Kidney (tissue), 14 donors: ENCODE results near the gene NRG3. TPM values are rescaled to one million over a fixed set of nuclear protein-coding genes. Genes with fewer than 3 reads are reported as not detected.

Experiments
- DNase-seq, 5 donors: peaks; one replicate each; pipeline ENCODE4 v3.0.0-alpha.2; 2013 to 2020
- FAIRE-seq: peaks from 2 replicates; lab custom pipeline; 2012; peaks lifted over from hg19 to GRCh38; lab: Jason Lieb, UNC
- H3K27ac ChIP-seq, 2 donors: one replicate each; pipeline ENCODE4 v1.7.0; 2013; ENCODE audit warnings: low read depth in 2 of 2, low read length in 2 of 2, inconsistent platforms in 1 of 2
- H3K27me3 ChIP-seq: one replicate; pipeline ENCODE4 v1.7.1; 2013; ENCODE audit warnings: low read length, inconsistent platforms; ENCODE audit not compliant: control insufficient read depth, insufficient read depth
- H3K36me3 ChIP-seq, 3 donors: one replicate each; pipeline versions ENCODE4 v1.7.0 to v1.7.1; 2013; ENCODE audit warnings: low read length in 3 of 3, control low read depth in 1 of 3, inconsistent platforms in 1 of 3; ENCODE audit not compliant: insufficient read depth in 3 of 3, control insufficient read depth in 2 of 3
- H3K4me1 ChIP-seq, 3 donors: one replicate each; pipeline versions ENCODE4 v1.7.0 to v1.7.1; 2013; ENCODE audit warnings: low read length in 3 of 3, inconsistent platforms in 1 of 3, low read depth in 1 of 3; ENCODE audit not compliant: control insufficient read depth in 2 of 3, insufficient read depth in 2 of 3
- H3K4me3 ChIP-seq, 3 donors: one replicate each; pipeline versions ENCODE4 v1.7.0 to v1.8.1; 2013; ENCODE audit warnings: low read length in 3 of 3, control low read depth in 1 of 3, inconsistent platforms in 1 of 3
- H3K9ac ChIP-seq, 3 donors: one replicate each; pipeline versions ENCODE4 v1.7.0 to v1.7.1; 2013; ENCODE audit warnings: low read length in 3 of 3, control low read depth in 1 of 3, inconsistent platforms in 1 of 3
- H3K9me3 ChIP-seq, 3 donors: one replicate each; pipeline versions ENCODE4 v1.7.0 to v1.7.1; 2013; ENCODE audit warnings: low read length in 3 of 3, control low read depth in 1 of 3, inconsistent platforms in 1 of 3; ENCODE audit not compliant: control insufficient read depth in 2 of 3, insufficient read depth in 1 of 3
- intact Hi-C: fragments of 100-400 bp; cut with DNase I; formaldehyde crosslinking; loops from one replicate; pipeline ENCODE4 v1.11.1; 2022
- polyA plus RNA-seq: library from polyadenylated mRNA; stranded (reverse); fragments of 350-450 nt; fragmentation: Illumina TruSeq; extraction: RNeasy Lipid Tissue Mini Kit (QIAGEN cat#74804); gene quantifications from one replicate; pipeline ENCODE4 v1.2.3, GENCODE V29; 2014; ENCODE audit warnings: low read depth, low replicate concordance; ENCODE audit not compliant: insufficient read depth
- total RNA-seq: library from RNA; stranded (reverse); fragmentation: NEBNext Ultra II Directional; extraction: Animal tissue kit (Norgen Biotek cat#: 25700); gene quantifications from one replicate; pipeline ENCODE4 v1.2.1, GENCODE V29; 2021
- TF ChIP-seq, protein P1 (sequence below): IDR thresholded peaks from 3 replicates; pipeline ENCODE4 v1.5.1; 2012; ENCODE audit warnings: mild to moderate bottlenecking, moderate library complexity, borderline replicate concordance; ENCODE audit not compliant: insufficient read depth; ENCODE audit errors: extremely low read depth
- donor health status: control.
- donor health status: control.
- donor health status: control.
- donor health status: control.
- donor health status: control.
- donor health status: DM: yes; HTN: yes; CAD: no.
- donor health status: Normal renal cell carcinoma (clear cell type).

The NRG3 gene
- total and polyA plus RNA-seq, 2 donors from 2014 or later: 0.62 to 5.4 TPM

DNA sequence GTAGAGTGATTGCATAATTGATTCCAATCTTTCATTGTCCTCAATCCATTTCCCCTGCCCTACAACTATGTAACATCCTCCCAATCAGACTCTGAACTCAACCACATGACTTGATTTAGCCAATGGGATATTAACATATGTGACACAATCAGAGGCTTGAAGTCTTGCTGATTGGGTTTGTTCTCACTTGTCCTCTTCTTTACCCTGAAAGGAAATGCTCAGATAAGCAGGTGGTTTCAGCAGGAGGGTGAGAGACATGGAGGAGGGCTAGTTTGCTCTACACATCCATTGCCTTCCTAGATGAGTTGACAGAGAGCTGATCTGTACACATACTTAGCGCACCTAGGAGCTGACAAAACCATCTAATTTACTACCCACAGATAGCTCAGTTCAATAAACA lies 669.4 kb downstream of the NRG3 start:
- no peak overlapping the region for H3K9ac ChIP-seq
- H3K4me1 ChIP-seq: no peaks in the 10 kb centered on the region
- no peak overlapping the region for H3K27ac ChIP-seq
- intact Hi-C loops: no loop called here
- FAIRE-seq (no peak), DNase-seq (no peak)
- H3K4me3 ChIP-seq: no peak overlapping the region
- no peaks in the 10 kb centered on the region for H3K9me3 ChIP-seq
- no peaks in the 10 kb centered on the region for H3K27me3 ChIP-seq
- H3K36me3 ChIP-seq: no peaks in the 10 kb centered on the region
- TF ChIP-seq, protein P1, sequence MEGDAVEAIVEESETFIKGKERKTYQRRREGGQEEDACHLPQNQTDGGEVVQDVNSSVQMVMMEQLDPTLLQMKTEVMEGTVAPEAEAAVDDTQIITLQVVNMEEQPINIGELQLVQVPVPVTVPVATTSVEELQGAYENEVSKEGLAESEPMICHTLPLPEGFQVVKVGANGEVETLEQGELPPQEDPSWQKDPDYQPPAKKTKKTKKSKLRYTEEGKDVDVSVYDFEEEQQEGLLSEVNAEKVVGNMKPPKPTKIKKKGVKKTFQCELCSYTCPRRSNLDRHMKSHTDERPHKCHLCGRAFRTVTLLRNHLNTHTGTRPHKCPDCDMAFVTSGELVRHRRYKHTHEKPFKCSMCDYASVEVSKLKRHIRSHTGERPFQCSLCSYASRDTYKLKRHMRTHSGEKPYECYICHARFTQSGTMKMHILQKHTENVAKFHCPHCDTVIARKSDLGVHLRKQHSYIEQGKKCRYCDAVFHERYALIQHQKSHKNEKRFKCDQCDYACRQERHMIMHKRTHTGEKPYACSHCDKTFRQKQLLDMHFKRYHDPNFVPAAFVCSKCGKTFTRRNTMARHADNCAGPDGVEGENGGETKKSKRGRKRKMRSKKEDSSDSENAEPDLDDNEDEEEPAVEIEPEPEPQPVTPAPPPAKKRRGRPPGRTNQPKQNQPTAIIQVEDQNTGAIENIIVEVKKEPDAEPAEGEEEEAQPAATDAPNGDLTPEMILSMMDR: no peak

DNA sequence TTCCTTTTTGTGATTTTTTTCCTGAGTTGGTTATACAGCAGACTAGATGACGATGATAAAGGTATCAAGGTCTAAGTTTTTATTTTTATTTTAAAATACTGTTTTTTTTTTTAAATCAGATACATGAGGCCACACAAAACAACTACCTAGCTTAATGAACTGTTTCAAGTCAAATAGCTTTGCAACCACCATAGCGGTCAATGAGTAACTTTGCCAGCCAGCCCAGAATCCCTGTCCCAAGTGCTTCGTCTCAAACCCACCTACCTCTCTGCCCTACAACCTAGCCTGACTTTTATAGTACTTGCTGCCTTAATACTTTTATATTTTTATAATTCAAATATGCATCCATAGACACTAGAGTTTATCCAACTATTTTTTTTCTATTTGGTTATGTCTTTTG lies 676.5 kb downstream of the NRG3 start:
- TF ChIP-seq, protein P1: no peak
- no peak overlapping the region for H3K27ac ChIP-seq
- peak in 3 of 5 donors; percentile 60 to 81 (median 77) for DNase-seq
- H3K4me1 ChIP-seq: no peaks in the 10 kb centered on the region
- no peak overlapping the region for H3K4me3 ChIP-seq
- no peaks in the 10 kb centered on the region for H3K27me3 ChIP-seq
- no peaks in the 10 kb centered on the region for H3K36me3 ChIP-seq
- intact Hi-C loops: no loop called here
- FAIRE-seq: no peak
- no peaks in the 10 kb centered on the region for H3K9me3 ChIP-seq
- H3K9ac ChIP-seq: no peak overlapping the region

DNA sequence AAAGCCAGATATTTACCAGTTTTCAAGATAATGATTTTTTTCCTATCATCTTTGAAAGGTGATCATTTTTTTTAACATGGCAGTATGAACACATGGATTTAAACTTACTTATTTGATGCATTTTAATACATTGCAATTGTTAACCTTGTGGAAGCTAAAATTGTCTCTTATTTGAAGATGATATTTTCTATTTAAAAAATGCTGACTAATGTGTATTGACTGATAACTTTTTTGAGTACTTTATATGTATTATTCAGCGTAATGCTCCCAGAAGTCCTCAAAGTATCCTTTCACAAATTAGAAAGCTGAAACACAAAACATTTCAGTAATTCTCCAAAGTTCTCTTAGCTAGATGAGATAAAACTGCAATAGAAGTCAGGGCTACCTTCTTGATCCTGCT lies 677.3 kb downstream of the NRG3 start:
- intact Hi-C loops: no loop called here
- Histone ChIP-seq H3K27ac (no peak overlapping the region), H3K27me3 (no peaks in the 10 kb centered on the region), H3K9ac (no peak overlapping the region), H3K36me3 (no peaks in the 10 kb centered on the region), H3K4me1 (no peaks in the 10 kb centered on the region), H3K9me3 (no peaks in the 10 kb centered on the region), H3K4me3 (no peak overlapping the region)
- DNase-seq (no peak), FAIRE-seq (no peak)
- TF ChIP-seq, protein P1: no peak

DNA sequence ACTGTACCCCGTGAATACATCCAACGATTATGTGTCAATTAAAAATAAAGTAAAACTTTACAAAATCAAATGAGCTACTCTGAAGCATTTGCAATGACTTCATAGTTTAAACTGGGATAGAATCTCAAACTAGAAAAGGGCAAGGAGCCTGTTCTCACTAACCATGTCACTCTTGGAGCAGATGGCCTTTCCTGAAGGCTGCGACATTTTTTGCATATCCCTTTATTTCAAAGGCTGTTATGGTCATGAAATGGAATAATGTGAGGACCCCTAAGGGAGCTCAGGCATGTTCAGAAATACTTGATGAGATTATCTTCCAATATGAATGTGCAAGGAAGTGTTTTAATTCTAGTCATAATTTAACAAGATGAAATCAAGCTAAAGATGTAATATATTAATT lies 679.4 kb downstream of the NRG3 start:
- H3K4me1 ChIP-seq: no peaks in the 10 kb centered on the region

More for the DNA sequence above, 679.4 kb downstream of the NRG3 start:
- intact Hi-C loops: no loop called here
- Histone ChIP-seq H3K27me3 (no peaks in the 10 kb centered on the region), H3K9ac (no peak overlapping the region), H3K4me3 (no peak overlapping the region), H3K27ac (no peak overlapping the region), H3K9me3 (no peaks in the 10 kb centered on the region), H3K36me3 (no peaks in the 10 kb centered on the region)
- TF ChIP-seq, protein P1: no peak
- DNase-seq (no peak), FAIRE-seq (no peak)
